Heart right ventricle (tissue), 16 donors: ENCODE results near the gene TUBA4A. TPM values are rescaled to one million over a fixed set of nuclear protein-coding genes. Genes with fewer than 3 reads are reported as not detected.

Experiments
- ATAC-seq, 8 donors: fragments of 200-7000 bp; cut with Tn5 transposase; one replicate each; pipeline ENCODE4 v1.9.1; 2020; ENCODE audit warnings: mild to moderate bottlenecking in 8 of 8, moderate library complexity in 8 of 8, moderate number of reproducible peaks in 1 of 8
- DNase-seq, 2 donors: peaks; one replicate each; pipeline ENCODE4 v3.0.0-alpha.2; 2020
- H3K27ac ChIP-seq, 10 donors: fragments of 200-600 bp; sonication (generic) in 2 of 10; one replicate each; pipeline versions ENCODE4 v1.5.0 to v1.8.0; 2020 to 2022; ENCODE audit warnings: mild to moderate bottlenecking in 3 of 10
- H3K27me3 ChIP-seq, 7 donors: fragments of 200-600 bp; one replicate each; pipeline ENCODE4 v1.8.0; 2021 to 2022; ENCODE audit warnings: mild to moderate bottlenecking in 2 of 7
- H3K36me3 ChIP-seq, 9 donors: fragments of 200-600 bp; sonication (generic) in 1 of 9; one replicate each; pipeline versions ENCODE4 v1.5.0 to v1.8.0; 2020 to 2022; ENCODE audit warnings: mild to moderate bottlenecking in 2 of 9
- H3K4me1 ChIP-seq, 9 donors: fragments of 200-600 bp; sonication (generic) in 1 of 9; one replicate each; pipeline versions ENCODE4 v1.5.0 to v1.8.0; 2020 to 2022; ENCODE audit warnings: mild to moderate bottlenecking in 4 of 9
- H3K4me3 ChIP-seq, 10 donors: fragments of 200-600 bp; sonication (generic) in 2 of 10; one replicate each; pipeline versions ENCODE4 v1.5.0 to v1.8.0; 2020 to 2022; ENCODE audit warnings: mild to moderate bottlenecking in 7 of 10, moderate library complexity in 2 of 10
- H3K9me3 ChIP-seq, 11 donors: fragments of 200-600 bp in 10 of 11; sonication (generic) in 2 of 11; one replicate each; pipeline versions ENCODE4 v1.5.0 to v1.8.0; 2013 to 2022; ENCODE audit warnings: mild to moderate bottlenecking in 2 of 11, control low read depth in 1 of 11, moderate library complexity in 1 of 11
- CTCF ChIP-seq, 9 donors: fragments of 200-600 bp; sonication (generic) in 2 of 9; IDR thresholded peaks; one replicate each; pipeline versions ENCODE4 v1.5.0 to v1.8.0; 2021 to 2022; ENCODE audit warnings: antibody characterized with exemption in 9 of 9, mild to moderate bottlenecking in 5 of 9, moderate library complexity in 1 of 9
- WGBS, 2 donors: extraction: QIAGEN DNeasy Blood & Tissue Kit; methylation state at CpG; one replicate each; pipeline ENCODE4 v1.1.7; 2013; ENCODE audit warnings: inconsistent platforms in 1 of 2; 5-methylcytosine and 5-hydroxymethylcytosine counted together
- intact Hi-C, 10 donors: fragments of 100-400 bp; cut with DNase I; formaldehyde crosslinking; loops; one replicate each; pipeline versions ENCODE4 v1.11.1 to v1.14.2; 2022
- polyA plus RNA-seq, 2 donors: library from polyadenylated mRNA; stranded (reverse); fragments of 200-250 nt; gene quantifications; one replicate each; pipeline ENCODE4 v1.2.3, GENCODE V29; 2013
- total RNA-seq, 10 donors: library from RNA; stranded (reverse); fragmentation: NEBNext Ultra II Directional in 3 of 10; extraction: Animal tissue kit (Norgen Biotek cat#: 25700) in 3 of 10; gene quantifications; one replicate each; pipeline versions ENCODE4 v1.2.1 to v1.2.4, GENCODE V29; 2021 to 2023
- donor health status: Arrhythmogenic right ventricular cardiomyopathy.
- donor health status: ischemic (EF 13 %, LVEDD 7.1; RV severe dilation, severe dysfunction).
- donor health status: healthy with polysubstance abuse.
- donor health status: DM: no; HTN: yes; CAD: no.
- donor health status: DM: no; HTN: no; CAD: no.
- donor health status: ischemic (EF 25% LVEDD 6.9; RV normal size, moderate dysfunction).
- donor health status: ischemic (EF 25% LVEDD 5.7; RV mildly dilated, moderate dysfunction).
- donor health status: healthy.
- donor health status: DM: yes; HTN: yes; CAD: no.
- donor health status: Ischemic cardiomyopathy.
- donor health status: ischemic (EF 35%, LVEDD 5.7; RV mildly dilated, moderate dysfunction).
- donor health status: nonischemic (EF 11% LVEDD 7.7; RV severe dilation, severe dysfunction).
- donor health status: DM: yes; HTN: yes; CAD: no.
- donor health status: PGD.
- donor health status: ischemic (EF 29% LVEDD 5.4; RV normal size, mild dysfunction).
- donor health status: nonischemic (EF 23%, LVEDD 6.1; RV moderate dilation, normal function).

Gene TUBA4A
- total and polyA plus RNA-seq, 12 donors, result 61.0 to 341 (median 145) TPM

GRCh38 chr2:219272995-219273394, 19.3 kb upstream of the TUBA4A start:
- Histone ChIP-seq H3K36me3 (no peaks in the 10 kb centered on the region), H3K4me3 (no peak overlapping the region), H3K4me1 (peaks cover 2 to 36% (median 18%) of the 10 kb centered on the region in 9 donors), H3K27me3 (no peaks in the 10 kb centered on the region), H3K27ac (peak overlapping the region in 2 of 10 donors; percentile 95 to 98), H3K9me3 (no peaks in the 10 kb centered on the region)
- DNase-seq, result no peak
- no peak for TF ChIP-seq CTCF (IDR thresholded peaks at IDR 0.05)
- 62 to 71% methylated on average over 2 of the region's 2 CpGs for WGBS, 2 donors
- intact Hi-C loops, result no loop called here
- no peak for ATAC-seq

- Histone ChIP-seq H3K36me3 (no peaks in the 10 kb centered on the region), H3K27ac (no peak overlapping the region), H3K9me3 (no peaks in the 10 kb centered on the region), H3K27me3 (no peaks in the 10 kb centered on the region), H3K4me1 (peaks cover 0 to 30% (median 12%) of the 10 kb centered on the region in 9 donors), H3K4me3 (no peak overlapping the region)
- WGBS, 2 donors, result 86 to 87% methylated on average over 4 of the region's 4 CpGs
- TF ChIP-seq CTCF (IDR thresholded peaks at IDR 0.05), result no peak
- DNase-seq (no peak), ATAC-seq (no peak)
- intact Hi-C loops, result no loop called here
Observed at GRCh38 chr2:219272356-219272755, 18.6 kb upstream of the TUBA4A start.

GRCh38 chr2:219271021-219271420, 17.3 kb upstream of the TUBA4A start:
- Histone ChIP-seq H3K4me3 (no peak overlapping the region), H3K9me3 (no peaks in the 10 kb centered on the region), H3K4me1 (peaks cover 0 to 30% (median 11%) of the 10 kb centered on the region in 9 donors), H3K27ac (no peak overlapping the region), H3K36me3 (no peaks in the 10 kb centered on the region), H3K27me3 (no peaks in the 10 kb centered on the region)
- 75 to 83% methylated on average over 2 of the region's 2 CpGs for WGBS, 2 donors
- intact Hi-C loops, result no loop called here
- TF ChIP-seq CTCF (IDR thresholded peaks at IDR 0.05), result no peak
- ATAC-seq, result no peak
- DNase-seq, result no peak

GRCh38 chr2:219270055-219270372, 16.3 kb upstream of the TUBA4A start:
- intact Hi-C loops, result no loop called here
- DNase-seq (no peak), ATAC-seq (no peak)
- WGBS, 2 donors, result 90 to 92% methylated on average over 5 of the region's 5 CpGs
- Histone ChIP-seq H3K9me3 (no peaks in the 10 kb centered on the region), H3K27ac (peak overlapping the region in 4 of 10 donors; percentile 9 to 33 (median 25)), H3K36me3 (no peaks in the 10 kb centered on the region), H3K27me3 (no peaks in the 10 kb centered on the region), H3K4me3 (no peak overlapping the region), H3K4me1 (peaks cover 0 to 26% (median 8%) of the 10 kb centered on the region in 9 donors)
- TF ChIP-seq CTCF (IDR thresholded peaks at IDR 0.05), result no peak
